Measurements from ENCODE around the gene HDAC4. TPM values are rescaled to one million over a fixed set of nuclear protein-coding genes. Genes with fewer than 3 reads are reported as not detected.

HDAC4 gene
- total and polyA plus RNA-seq, 2 of the 4 experiments (the other 2 are of a cell fraction): 4.1 to 7.2 TPM

DNA sequence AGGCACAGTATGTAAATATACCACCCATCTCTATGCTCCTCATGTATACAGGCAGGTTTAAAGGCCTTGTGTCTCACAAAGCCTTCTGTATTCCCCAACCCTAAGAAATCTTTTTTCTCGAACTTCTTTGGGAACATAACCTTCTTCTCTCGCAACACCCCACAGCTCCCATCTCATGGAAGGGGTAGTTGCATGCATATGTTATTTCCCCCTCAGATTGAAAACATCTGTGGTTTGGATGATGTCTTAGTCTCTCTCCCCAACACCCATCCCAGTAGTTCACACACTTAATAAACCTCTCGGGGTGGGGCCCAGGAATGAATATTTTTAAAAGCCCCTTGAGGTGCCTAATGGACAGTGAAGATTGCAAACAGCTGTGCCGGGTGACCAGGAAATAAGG is 21.0 kb upstream of the HDAC4 start:
- no peak for ATAC-seq (ENCODE audit: low read depth)
- no peak overlapping the region for H3K4me2 ChIP-seq (ENCODE audit: low read depth, low read length)
- H3K4me3 ChIP-seq (ENCODE audit: insufficient read depth, low read depth, low read length): no peak overlapping the region
- no peak for DNase-seq
- no peak overlapping the region for H2BK20ac ChIP-seq (ENCODE audit: low read depth, low read length)
- ChIA-PET CTCF (no interaction called here), POLR2A (ENCODE audit: unreplicated experiment) (no interaction called here)
- H3K27me3 ChIP-seq (ENCODE audit: control insufficient read depth, insufficient read depth, low read length): peaks cover 8% of the 10 kb centered on the region; the same call in 1 of the 2 replicates
- H3K4me1 ChIP-seq (ENCODE audit: control insufficient read depth, insufficient read depth, low read length): no peaks in the 10 kb centered on the region
- no peak overlapping the region for H3K18ac ChIP-seq (ENCODE audit: low read depth, low read length)
- H2BK15ac ChIP-seq (ENCODE audit: low read depth, low read length): no peak overlapping the region
- TF ChIP-seq CEBPB (IDR thresholded peaks at IDR 0.05; ENCODE audit: low read depth, low read length): no peak
- no peaks in the 10 kb centered on the region for H3K9me1 ChIP-seq (ENCODE audit: insufficient read depth, low read length)
- no peak overlapping the region for H3K4ac ChIP-seq (ENCODE audit: low read depth, low read length)
- H4K20me1 ChIP-seq (ENCODE audit: insufficient read depth, low read length): no peaks in the 10 kb centered on the region
- WGBS, 2 experiments (ENCODE audit: extremely low coverage in 2 of 2, insufficient read length in 1 of 2): no CpG with 5 or more reads among the region's 4 CpGs
- no peak overlapping the region for H2BK5ac ChIP-seq (ENCODE audit: low read depth, low read length, poor library complexity, severe bottlenecking)
- H3K79me1 ChIP-seq (ENCODE audit: low read depth in 1 of 2, low read length in 2 of 2): no peaks in the 10 kb centered on the region
- no peaks in the 10 kb centered on the region for H3K9me3 ChIP-seq (ENCODE audit: control insufficient read depth, insufficient read depth, low read length)
- BruUV-seq (replicated peaks): no TSS peak
- H3K9ac ChIP-seq (ENCODE audit: low read depth, low read length): no peak overlapping the region
- no peak overlapping the region for H3K27ac ChIP-seq (ENCODE audit: insufficient read depth, low read length)
- in situ Hi-C loops (cut with MboI; ENCODE audit: low sequenced_read_pairs): no loop called here
- no peak overlapping the region for H3K14ac ChIP-seq (replicated peaks; ENCODE audit: low read depth, low read length)
- no peak overlapping the region for H2AK5ac ChIP-seq (ENCODE audit: low read depth, low read length)
- H2BK120ac ChIP-seq (ENCODE audit: low read depth, low read length): no peak overlapping the region
- no peak overlapping the region for H4K91ac ChIP-seq (ENCODE audit: insufficient read depth, low read depth, low read length)
- H4K8ac ChIP-seq (ENCODE audit: low read depth in 2 of 2, low read length in 2 of 2): no peak overlapping the region
- H3K36me3 ChIP-seq (ENCODE audit: control insufficient read depth, insufficient read depth, low read length): no peaks in the 10 kb centered on the region
- H3K56ac ChIP-seq (ENCODE audit: extremely low read depth, insufficient read depth, low read length): no peak overlapping the region
- H2AFZ ChIP-seq (replicated peaks; ENCODE audit: low read length, poor library complexity): no peak overlapping the region
- H3K23ac ChIP-seq (ENCODE audit: low read depth, low read length): no peak overlapping the region
- no peak overlapping the region for H2AK9ac ChIP-seq (replicated peaks; ENCODE audit: low read depth, low read length, poor library complexity)
- dilution Hi-C loops (cut with HindIII; ENCODE audit: low sequenced_read_pairs, unreplicated experiment): no loop called here
- H4K5ac ChIP-seq (ENCODE audit: low read depth, low read length): no peak overlapping the region
- intact Hi-C loops (cut with micrococcal nuclease): no loop called here

Measured in IMR-90 (cell line).